Natural killer cell (primary cell): Measurements from ENCODE around the gene DEPDC1. TPM values are rescaled to one million over a fixed set of nuclear protein-coding genes. Genes with fewer than 3 reads are reported as not detected.

Source experiments
- ATAC-seq, 3 donors: fragments of 150-1000 bp in 2 of 3; fragments of 200-7000 bp in 1 of 3; cut with Tn5 transposase; 1 replicate in 1 of 3; 2 replicates in 2 of 3; pipeline ENCODE4 v1.10.0; 2021; ENCODE audit warnings: mild to moderate bottlenecking in 2 of 3, moderate library complexity in 2 of 3
- DNase-seq, 2 donors: peaks; one replicate each; pipeline versions ENCODE4 v3.0.0 to v3.0.0-alpha.2; 2013 to 2021; ENCODE audit warnings: mixed read lengths in 1 of 2
- H3K27ac ChIP-seq: one replicate; pipeline ENCODE4 v1.5.1; 2013; ENCODE audit warnings: mild to moderate bottlenecking, low read length
- H3K27me3 ChIP-seq: one replicate; pipeline ENCODE4 v1.6.1; 2013; ENCODE audit warnings: low read length; ENCODE audit not compliant: control insufficient read depth, insufficient read depth
- H3K36me3 ChIP-seq: one replicate; pipeline ENCODE4 v1.6.1; 2013; ENCODE audit warnings: low read length; ENCODE audit not compliant: control insufficient read depth, insufficient read depth
- H3K4me1 ChIP-seq: one replicate; pipeline ENCODE4 v1.6.1; 2013; ENCODE audit warnings: low read length; ENCODE audit not compliant: control insufficient read depth, insufficient read depth
- H3K4me3 ChIP-seq: one replicate; pipeline ENCODE4 v1.5.1; 2013; ENCODE audit warnings: low read length
- H3K9me3 ChIP-seq: one replicate; pipeline ENCODE4 v1.6.1; 2013; ENCODE audit warnings: low read length; ENCODE audit not compliant: control insufficient read depth, insufficient read depth
- H3K27ac Mint-ChIP-seq, 2 donors: one replicate each; pipeline ENCODE4 v1.8.0; 2022; ENCODE audit warnings: mild to moderate bottlenecking in 2 of 2, mixed read lengths in 2 of 2, moderate library complexity in 1 of 2
- H3K27me3 Mint-ChIP-seq, 2 donors: one replicate each; pipeline ENCODE4 v1.8.0; 2022; ENCODE audit warnings: low read depth in 2 of 2, mixed read lengths in 2 of 2
- H3K36me3 Mint-ChIP-seq: one replicate; pipeline ENCODE4 v1.8.0; 2022; ENCODE audit warnings: mixed read lengths
- H3K4me1 Mint-ChIP-seq, 2 donors: one replicate each; pipeline ENCODE4 v1.8.0; 2022; ENCODE audit warnings: mixed read lengths in 2 of 2
- H3K4me3 Mint-ChIP-seq: one replicate; pipeline ENCODE4 v1.8.0; 2022; ENCODE audit warnings: mild to moderate bottlenecking, moderate library complexity, mixed read lengths
- H3K9me3 Mint-ChIP-seq, 2 donors: one replicate each; pipeline ENCODE4 v1.8.0; 2022; ENCODE audit warnings: mixed read lengths in 2 of 2
- CTCF ChIP-seq: fragments of 200-600 bp; IDR thresholded peaks from one replicate; pipeline ENCODE4 v1.8.0; 2022; ENCODE audit warnings: antibody characterized with exemption
- WGBS: methylation state at CpG from one replicate; pipeline ENCODE4 v1.1.7; 2013; ENCODE audit warnings: missing lambda C conversion rate; ENCODE audit not compliant: insufficient coverage; 5-methylcytosine and 5-hydroxymethylcytosine counted together
- intact Hi-C: fragments of 100-400 bp; cut with micrococcal nuclease; formaldehyde crosslinking; loops from one replicate; pipeline ENCODE4 v1.14.2; 2022
- total RNA-seq, 4 donors: library from RNA; stranded (reverse); fragments of 120-200 nt in 1 of 4; gene quantifications; one replicate each; pipeline versions ENCODE4 v1.2.3 to v1.2.4, GENCODE V29; 2013 to 2022

The DEPDC1 gene
- total RNA-seq, 3 donors from 2014 or later (not counting 1 experiment from before 2014, with no cell fraction given), result not detected

GRCh38 chr1:68459091-68459490, 37.8 kb downstream of the DEPDC1 start:
- H3K4me1 ChIP-seq, result no peaks in the 10 kb centered on the region
- H3K4me3 ChIP-seq, result no peak overlapping the region
- H3K9me3 Mint-ChIP-seq, result peaks cover 6% of the 10 kb centered on the region in 2 donors
- H3K9me3 ChIP-seq, result no peaks in the 10 kb centered on the region
- H3K27ac ChIP-seq, result no peak overlapping the region
- ATAC-seq (no peak), DNase-seq (no peak)
- no peaks in the 10 kb centered on the region for H3K4me1 Mint-ChIP-seq
- H3K27me3 ChIP-seq, result no peaks in the 10 kb centered on the region
- no peaks in the 10 kb centered on the region for H3K36me3 ChIP-seq
- no peak for TF ChIP-seq CTCF
- H3K27me3 Mint-ChIP-seq, result peaks cover 0 to 3% of the 10 kb centered on the region in 2 donors
- no peaks in the 10 kb centered on the region for H3K36me3 Mint-ChIP-seq
- intact Hi-C loops, result no loop called here
- H3K27ac Mint-ChIP-seq, result no peak overlapping the region
- 84% methylated on average over 1 of the region's 2 CpGs for WGBS
- H3K4me3 Mint-ChIP-seq, result no peak overlapping the region

GRCh38 chr1:68456202-68456601, 40.7 kb downstream of the DEPDC1 start:
- H3K36me3 Mint-ChIP-seq, result no peaks in the 10 kb centered on the region
- no peak overlapping the region for H3K4me3 Mint-ChIP-seq
- DNase-seq (no peak), ATAC-seq (no peak)
- no peak overlapping the region for H3K27ac Mint-ChIP-seq
- no peaks in the 10 kb centered on the region for H3K4me1 ChIP-seq
- H3K27me3 ChIP-seq, result no peaks in the 10 kb centered on the region
- H3K27me3 Mint-ChIP-seq, result peaks cover 0 to 3% of the 10 kb centered on the region in 2 donors
- H3K9me3 ChIP-seq, result no peaks in the 10 kb centered on the region
- no peaks in the 10 kb centered on the region for H3K4me1 Mint-ChIP-seq
- peaks cover 2 to 4% of the 10 kb centered on the region in 2 donors for H3K9me3 Mint-ChIP-seq
- TF ChIP-seq CTCF, result no peak
- H3K36me3 ChIP-seq, result no peaks in the 10 kb centered on the region
- WGBS, result 78% methylated on average over 1 of the region's 1 CpG
- intact Hi-C loops, result no loop called here
- H3K27ac ChIP-seq, result no peak overlapping the region
- H3K4me3 ChIP-seq, result no peak overlapping the region

GRCh38 chr1:68454534-68454933, 42.3 kb downstream of the DEPDC1 start:
- Histone ChIP-seq H3K27me3 (no peaks in the 10 kb centered on the region), H3K27ac (no peak overlapping the region), H3K4me3 (no peak overlapping the region), H3K36me3 (no peaks in the 10 kb centered on the region), H3K4me1 (no peaks in the 10 kb centered on the region), H3K9me3 (no peaks in the 10 kb centered on the region)
- H3K36me3 Mint-ChIP-seq, result no peaks in the 10 kb centered on the region
- H3K4me3 Mint-ChIP-seq, result no peak overlapping the region
- WGBS, result 100% methylated on average over 2 of the region's 2 CpGs
- DNase-seq, result no peak
- no peak overlapping the region for H3K27ac Mint-ChIP-seq
- TF ChIP-seq CTCF, result no peak
- H3K27me3 Mint-ChIP-seq, result no peaks in the 10 kb centered on the region
- H3K4me1 Mint-ChIP-seq, result no peaks in the 10 kb centered on the region
- peaks cover 2 to 4% of the 10 kb centered on the region in 2 donors for H3K9me3 Mint-ChIP-seq
- ATAC-seq, result no peak
- intact Hi-C loops, result no loop called here

GRCh38 chr1:68453060-68453670, 43.7 kb downstream of the DEPDC1 start:
- TF ChIP-seq CTCF, result no peak
- intact Hi-C loops, result no loop called here
- no peaks in the 10 kb centered on the region for H3K4me1 Mint-ChIP-seq
- Histone ChIP-seq H3K9me3 (no peaks in the 10 kb centered on the region), H3K36me3 (no peaks in the 10 kb centered on the region), H3K4me3 (no peak overlapping the region), H3K27ac (no peak overlapping the region), H3K27me3 (no peaks in the 10 kb centered on the region), H3K4me1 (no peaks in the 10 kb centered on the region)
- no peak for ATAC-seq
- peaks cover 4 to 5% of the 10 kb centered on the region in 2 donors for H3K9me3 Mint-ChIP-seq
- 92% methylated on average over 8 of the region's 8 CpGs for WGBS
- H3K27me3 Mint-ChIP-seq, result no peaks in the 10 kb centered on the region
- no peak for DNase-seq
- no peak overlapping the region for H3K4me3 Mint-ChIP-seq
- H3K27ac Mint-ChIP-seq, result no peak overlapping the region
- H3K36me3 Mint-ChIP-seq, result no peaks in the 10 kb centered on the region
